Left renal pelvis (tissue), 4 donors: ENCODE data around the gene PRDX5. TPM values are rescaled to one million over a fixed set of nuclear protein-coding genes. Genes with fewer than 3 reads are reported as not detected.
A peak's percentile ranks its signal among the peaks of the same experiment; 100 is the strongest.

ENCODE experiments used
- DNase-seq, 4 donors: peaks; one replicate each; pipeline ENCODE4 v3.0.0-alpha.2; 2013; ENCODE audit warnings: low read depth in 4 of 4, low spot score in 3 of 4
- polyA plus RNA-seq, 4 donors: library from polyadenylated mRNA; unstranded; fragments of 120-200 nt; gene quantifications; one replicate each; pipeline ENCODE4 v1.2.1, GENCODE V29; 2013; ENCODE audit not compliant: insufficient read length in 4 of 4

Gene PRDX5
- polyA plus RNA-seq, 4 donors = 156 to 230 (median 184) TPM

GRCh38 chr11:64289002-64289564, 28.8 kb upstream of the PRDX5 start:
- DNase-seq = no peak

GRCh38 chr11:64290352-64291261, 27.3 kb upstream of the PRDX5 start:
- DNase-seq = no peak

GRCh38 chr11:64291262-64291751, 26.6 kb upstream of the PRDX5 start, which contains the start of gene KCNK4:
TSS of gene KCNK4 (plus strand) at chr11:64291302. CDS start at chr11:64293019, 1,717 bp downstream.
- DNase-seq = no peak

- no peak for DNase-seq
Measured at GRCh38 chr11:64291752-64292459, 26.0 kb upstream of the PRDX5 start.

- no peak for DNase-seq
Measured at GRCh38 chr11:64292460-64293254, 25.3 kb upstream of the PRDX5 start.

DNA sequence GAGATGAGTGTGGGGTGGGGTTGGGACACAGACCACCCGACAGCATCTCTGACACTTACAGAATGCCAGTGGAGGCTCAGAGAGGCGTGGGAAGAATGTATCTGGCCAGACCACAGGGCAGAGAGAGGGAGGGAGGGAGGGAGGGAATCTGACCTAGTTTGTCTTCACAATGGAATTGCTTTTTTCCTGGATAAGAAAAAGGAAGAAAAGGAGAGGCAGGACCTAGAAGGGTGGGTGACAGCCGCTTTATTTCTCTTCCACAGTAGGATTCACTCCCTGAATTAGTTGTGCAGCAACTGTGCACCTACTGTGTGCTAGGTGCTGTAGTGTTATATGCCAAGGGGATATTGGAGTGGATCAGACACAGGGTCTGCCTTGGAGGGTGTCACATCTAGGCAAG, 23.1 kb upstream of the PRDX5 start:
- no peak for DNase-seq

GRCh38 chr11:64295760-64296159, 22.2 kb upstream of the PRDX5 start:
- no peak for DNase-seq

- DNase-seq = no peak
Measured at GRCh38 chr11:64296236-64296635, 21.7 kb upstream of the PRDX5 start.

DNA sequence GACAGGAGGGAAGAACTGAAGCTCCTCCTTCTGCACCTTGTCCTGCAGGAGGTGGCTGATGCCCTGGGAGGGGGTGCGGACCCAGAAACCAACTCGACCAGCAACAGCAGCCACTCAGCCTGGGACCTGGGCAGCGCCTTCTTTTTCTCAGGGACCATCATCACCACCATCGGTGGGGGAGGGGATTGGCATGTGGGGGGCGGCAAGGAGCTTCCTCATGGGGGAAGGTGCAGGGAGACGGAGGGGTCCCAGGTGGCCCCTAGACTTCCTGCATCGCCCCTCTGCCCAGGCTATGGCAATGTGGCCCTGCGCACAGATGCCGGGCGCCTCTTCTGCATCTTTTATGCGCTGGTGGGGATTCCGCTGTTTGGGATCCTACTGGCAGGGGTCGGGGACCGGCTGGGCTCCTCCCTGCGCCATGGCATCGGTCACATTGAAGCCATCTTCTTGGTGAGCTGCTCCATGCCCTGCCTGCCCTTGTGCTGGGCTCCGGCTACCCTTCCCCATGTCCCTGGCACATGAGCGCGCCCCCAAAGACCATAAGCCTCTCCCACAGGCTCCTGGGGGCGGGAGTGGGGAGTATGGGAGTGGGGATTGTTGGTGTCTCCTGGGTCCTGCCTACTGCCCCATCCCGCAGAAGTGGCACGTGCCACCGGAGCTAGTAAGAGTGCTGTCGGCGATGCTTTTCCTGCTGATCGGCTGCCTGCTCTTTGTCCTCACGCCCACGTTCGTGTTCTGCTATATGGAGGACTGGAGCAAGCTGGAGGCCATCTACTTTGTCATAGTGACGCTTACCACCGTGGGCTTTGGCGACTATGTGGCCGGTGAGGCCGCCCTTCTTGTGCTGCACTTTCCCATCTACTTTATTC, 20.9 kb upstream of the PRDX5 start:
- DNase-seq = no peak

DNA sequence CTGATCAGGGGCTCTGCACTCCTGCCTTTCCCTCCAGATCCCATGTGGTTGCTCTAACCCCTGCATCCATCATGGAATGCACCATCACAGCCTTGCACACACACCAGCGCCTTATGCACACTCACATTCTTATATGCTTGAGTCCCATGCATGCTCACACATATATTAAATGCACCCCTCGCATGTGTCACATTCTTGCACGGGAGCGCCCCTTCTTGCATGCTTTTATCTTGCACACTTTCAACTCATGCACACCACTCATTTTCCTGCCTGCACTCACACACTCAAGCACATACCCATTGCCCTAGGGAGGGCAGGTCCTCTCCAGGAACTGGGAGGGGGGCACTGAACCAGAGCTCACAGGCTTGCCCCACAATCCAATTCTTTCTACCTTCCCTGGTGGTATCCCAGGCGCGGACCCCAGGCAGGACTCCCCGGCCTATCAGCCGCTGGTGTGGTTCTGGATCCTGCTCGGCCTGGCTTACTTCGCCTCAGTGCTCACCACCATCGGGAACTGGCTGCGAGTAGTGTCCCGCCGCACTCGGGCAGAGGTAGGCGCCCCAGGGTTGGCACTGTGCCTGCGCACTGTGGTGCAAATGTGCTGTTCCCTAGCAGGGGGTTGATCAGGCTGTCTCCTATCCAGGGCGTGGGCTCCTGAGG, 20.1 kb upstream of the PRDX5 start:
- no peak for DNase-seq

DNA sequence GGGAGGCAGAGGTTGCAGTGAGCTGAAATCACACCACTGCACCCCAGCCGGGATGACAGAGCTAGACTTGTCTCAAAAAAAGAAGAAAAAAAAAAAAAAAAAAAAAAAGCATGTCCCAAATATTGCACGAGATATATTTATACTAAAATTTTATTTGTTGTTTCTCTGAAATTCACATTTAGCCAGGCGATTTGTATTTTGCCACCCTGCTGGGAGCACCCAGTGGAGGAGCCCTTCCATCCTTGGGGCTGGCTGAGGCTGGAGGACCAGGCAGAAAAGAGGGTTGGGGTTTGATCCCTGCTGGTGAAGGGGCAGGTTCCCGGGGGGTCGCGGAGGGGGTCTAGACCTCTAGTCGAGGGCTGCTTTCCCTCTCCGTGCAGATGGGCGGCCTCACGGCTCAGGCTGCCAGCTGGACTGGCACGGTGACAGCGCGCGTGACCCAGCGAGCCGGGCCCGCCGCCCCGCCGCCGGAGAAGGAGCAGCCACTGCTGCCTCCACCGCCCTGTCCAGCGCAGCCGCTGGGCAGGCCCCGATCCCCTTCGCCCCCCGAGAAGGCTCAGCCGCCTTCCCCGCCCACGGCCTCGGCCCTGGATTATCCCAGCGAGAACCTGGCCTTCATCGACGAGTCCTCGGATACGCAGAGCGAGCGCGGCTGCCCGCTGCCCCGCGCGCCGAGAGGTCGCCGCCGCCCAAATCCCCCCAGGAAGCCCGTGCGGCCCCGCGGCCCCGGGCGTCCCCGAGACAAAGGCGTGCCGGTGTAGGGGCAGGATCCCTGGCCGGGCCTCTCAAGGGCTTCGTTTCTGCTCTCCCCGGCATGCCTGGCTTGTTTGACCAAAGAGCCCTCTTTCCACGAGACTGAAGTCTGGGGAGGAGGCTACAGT, 18.7 kb upstream of the PRDX5 start:
- DNase-seq = no peak

- DNase-seq = no peak
Measured at GRCh38 chr11:64299847-64300648, 17.9 kb upstream of the PRDX5 start, which contains the start of gene CATSPERZ. TSS of gene CATSPERZ (plus strand) at chr11:64300358. CDS start at chr11:64300411, 53 bp downstream.

DNA sequence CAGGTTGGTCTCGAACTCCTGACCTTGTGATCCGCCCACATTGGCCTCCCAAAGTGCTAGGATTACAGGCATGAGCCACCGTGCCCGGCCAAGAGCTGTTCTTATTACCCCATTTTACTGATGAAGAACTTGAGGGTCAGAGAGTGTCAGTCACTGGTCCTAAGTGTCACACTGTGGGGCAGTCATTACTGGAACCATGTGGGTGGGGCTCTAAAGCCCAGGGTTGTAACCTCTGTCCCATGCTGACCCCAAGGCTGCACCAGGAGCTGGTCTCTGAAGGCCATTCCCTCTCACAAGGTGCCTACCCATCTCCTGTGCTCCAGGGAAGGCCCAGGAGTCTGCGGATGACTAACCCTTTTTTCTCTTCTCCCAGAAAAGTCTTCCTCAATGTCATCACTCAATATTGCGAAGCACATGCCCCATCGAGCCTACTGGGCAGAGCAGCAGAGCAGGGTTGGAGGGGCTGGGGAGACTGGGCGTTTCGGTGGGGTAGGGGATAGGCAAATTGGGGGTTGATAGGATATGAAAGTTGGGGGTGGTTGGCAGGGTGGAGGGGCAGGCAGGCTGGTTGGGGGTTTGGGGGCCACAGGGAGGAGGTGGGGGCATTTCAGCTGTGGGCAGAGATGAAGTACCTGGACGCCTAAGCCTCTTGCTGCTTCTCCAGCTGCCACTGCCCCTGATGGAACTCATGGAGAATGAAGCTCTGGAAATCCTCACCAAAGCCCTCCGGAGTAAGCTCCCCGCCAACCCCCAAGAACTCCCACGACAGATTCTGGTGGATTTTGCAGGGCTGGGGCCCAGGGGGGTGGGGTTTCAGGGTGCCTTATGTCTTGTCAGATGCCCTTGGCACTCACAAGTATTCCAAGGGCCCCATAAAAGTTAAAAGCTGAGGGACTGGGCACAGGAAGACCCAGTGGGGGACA, 14.6 kb upstream of the PRDX5 start:
- DNase-seq = no peak

GRCh38 chr11:64304032-64304315, 13.9 kb upstream of the PRDX5 start:
- DNase-seq = no peak

DNA sequence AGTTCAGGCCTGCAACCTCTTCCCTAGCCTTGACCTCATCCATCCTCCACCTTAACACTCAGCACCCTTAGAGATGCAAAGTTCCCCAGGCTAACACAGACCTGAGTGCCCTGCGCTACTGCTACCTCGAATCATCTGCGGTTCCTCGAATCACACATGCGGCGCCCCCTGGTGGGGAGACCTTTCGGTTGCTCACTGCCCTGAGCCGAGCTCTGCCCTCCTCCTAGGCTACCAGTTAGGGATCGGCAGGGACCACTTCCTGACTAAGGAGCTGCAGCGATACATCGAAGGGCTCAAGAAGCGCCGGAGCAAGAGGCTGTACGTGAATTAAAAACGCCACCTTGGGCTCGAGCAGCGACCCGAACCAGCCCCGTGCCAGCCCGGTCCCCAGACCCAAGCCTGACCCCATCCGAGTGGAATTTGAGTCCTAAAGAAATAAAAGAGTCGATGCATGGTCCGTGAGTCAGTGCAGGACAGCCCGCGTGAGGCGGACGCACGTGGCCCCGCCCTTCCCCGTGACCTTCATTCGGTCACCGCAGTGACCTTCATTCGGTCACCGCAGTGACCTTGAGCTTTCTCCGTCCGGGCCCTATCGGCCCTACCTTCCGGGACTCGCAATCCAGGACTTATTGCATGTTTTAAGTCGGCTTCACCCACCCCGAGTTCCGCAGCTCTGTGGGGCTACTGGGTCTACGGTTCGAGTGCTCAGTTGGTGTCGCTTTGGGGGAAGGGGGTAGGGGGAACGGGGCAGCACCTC, 13.4 kb upstream of the PRDX5 start:
- DNase-seq = peak in 2 of 4 donors; percentile 63 to 74
